HUES64 (cell line): ENCODE measurements around the gene ASIC5.
"Not testable (repeated sequence)": the region's sequence is repeated elsewhere in the genome, so short reads cannot be mapped to it uniquely, and the experiment has no call there.

Source experiments
- H3K27ac ChIP-seq: 2 replicates; pipeline ENCODE4 v1.7.0; 2013; ENCODE audit warnings: low read depth, low read length, inconsistent platforms
- H3K27me3 ChIP-seq: 2 replicates; pipeline ENCODE4 v1.6.1; 2013; ENCODE audit warnings: mild to moderate bottlenecking, low read length; ENCODE audit not compliant: insufficient read depth
- H3K36me3 ChIP-seq: 2 replicates; pipeline ENCODE4 v1.6.1; 2013; ENCODE audit warnings: mild to moderate bottlenecking, low read length; ENCODE audit not compliant: insufficient read depth
- H3K4me1 ChIP-seq: 2 replicates; pipeline ENCODE4 v1.6.1; 2013; ENCODE audit warnings: mild to moderate bottlenecking, low read length, moderate library complexity; ENCODE audit not compliant: insufficient read depth
- H3K4me3 ChIP-seq: 2 replicates; pipeline ENCODE4 v1.5.1; 2013; ENCODE audit warnings: mild to moderate bottlenecking, low read length, moderate library complexity
- H3K9ac ChIP-seq: 2 replicates; pipeline ENCODE4 v1.6.1; 2013; ENCODE audit warnings: mild to moderate bottlenecking, low read depth, low read length
- H3K9me3 ChIP-seq: 2 replicates; pipeline ENCODE4 v1.6.1; 2013; ENCODE audit warnings: low read depth, low read length; ENCODE audit not compliant: insufficient read depth
- WGBS: fragments of 150-250, 120-280 bp; methylation state at CpG from one replicate; pipeline ENCODE4 v1.1.7; 2013; ENCODE audit warnings: missing lambda C conversion rate; 5-methylcytosine and 5-hydroxymethylcytosine counted together

Gene ASIC5

DNA sequence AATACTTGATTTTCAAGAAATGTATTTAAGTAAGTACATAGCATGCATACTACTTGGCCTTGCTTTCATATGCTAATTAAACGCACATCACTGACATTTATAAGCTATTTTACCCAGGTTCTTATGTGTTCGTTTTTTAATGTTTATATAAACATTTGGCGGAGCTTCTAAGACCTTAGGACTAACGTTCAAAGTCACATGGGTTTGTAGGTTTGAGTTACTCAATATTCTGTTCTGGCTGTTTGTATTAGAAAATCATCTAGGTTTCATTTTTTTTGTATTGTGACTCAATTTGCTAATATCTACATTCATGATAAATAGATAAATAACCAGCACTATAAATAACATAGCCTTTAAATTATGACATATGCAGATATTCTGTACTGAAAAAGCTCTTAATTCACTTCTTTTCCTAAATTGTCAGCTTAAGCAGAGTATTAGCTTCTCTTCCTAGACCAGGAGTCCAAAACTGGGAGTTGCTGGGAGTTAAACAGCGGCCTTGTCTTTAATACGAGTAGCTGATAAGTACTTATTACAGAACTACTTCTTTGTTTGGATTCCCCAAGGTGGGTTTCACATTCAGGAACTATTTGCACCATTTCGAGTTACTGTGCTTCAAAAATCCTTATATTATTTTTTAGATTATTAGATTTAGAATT is 65.3 kb downstream of the ASIC5 start:
- WGBS, result 93% methylated on average over 6 of the region's 7 CpGs

GRCh38 chr4:155799794-155800123 is 66.3 kb downstream of the ASIC5 start:
- H3K9ac ChIP-seq, result no peak overlapping the region
- no peaks in the 10 kb centered on the region for H3K27me3 ChIP-seq
- H3K36me3 ChIP-seq, result no peaks in the 10 kb centered on the region
- H3K4me1 ChIP-seq, result no peaks in the 10 kb centered on the region
- H3K4me3 ChIP-seq, result no peak overlapping the region
- WGBS, result 75% methylated on average over 6 of the region's 8 CpGs
- no peaks in the 10 kb centered on the region for H3K9me3 ChIP-seq
- H3K27ac ChIP-seq, result no peak overlapping the region

More for the DNA sequence above, 65.3 kb downstream of the ASIC5 start:
- Histone ChIP-seq H3K4me1 (no peaks in the 10 kb centered on the region), H3K27me3 (no peaks in the 10 kb centered on the region), H3K9me3 (no peaks in the 10 kb centered on the region), H3K9ac (no peak overlapping the region), H3K4me3 (no peak overlapping the region), H3K36me3 (no peaks in the 10 kb centered on the region), H3K27ac (no peak overlapping the region)

DNA sequence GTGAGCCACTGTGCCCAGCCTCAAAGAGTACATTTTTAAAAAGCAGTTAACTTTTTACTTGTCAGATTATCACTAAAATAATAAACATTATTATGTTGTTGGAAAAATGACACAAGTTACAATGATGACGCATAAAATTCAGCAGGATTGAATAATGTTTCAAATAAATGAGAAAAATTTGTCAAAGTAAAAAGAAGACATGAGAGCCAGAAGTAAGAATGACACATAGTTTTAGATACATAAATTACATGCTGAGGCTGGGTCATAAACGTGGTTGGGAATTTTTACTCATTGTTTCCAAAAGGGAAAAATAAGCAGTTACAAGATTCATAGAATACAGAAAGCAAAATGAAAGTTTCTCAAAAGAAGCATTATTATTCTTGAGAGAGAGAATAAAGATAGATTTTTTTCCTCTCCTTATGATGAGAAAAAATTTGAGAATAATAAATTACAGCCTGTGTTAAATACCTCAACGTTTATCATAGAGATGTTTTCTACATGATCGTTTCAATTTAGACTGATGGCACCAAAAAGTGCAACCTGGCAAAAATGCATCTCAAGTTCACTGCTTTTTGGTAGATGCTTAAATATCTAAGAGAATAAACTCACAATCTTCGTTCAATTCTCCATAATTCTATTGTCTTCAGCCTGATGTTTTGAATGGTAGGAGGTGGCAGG is 66.8 kb downstream of the ASIC5 start:
- H3K36me3 ChIP-seq, result no peaks in the 10 kb centered on the region
- 90% methylated on average over 3 of the region's 5 CpGs for WGBS
- no peak overlapping the region for H3K9ac ChIP-seq
- H3K27ac ChIP-seq, result no peak overlapping the region
- H3K4me1 ChIP-seq, result no peaks in the 10 kb centered on the region
- no peak overlapping the region for H3K4me3 ChIP-seq
- no peaks in the 10 kb centered on the region for H3K9me3 ChIP-seq
- H3K27me3 ChIP-seq, result no peaks in the 10 kb centered on the region

DNA sequence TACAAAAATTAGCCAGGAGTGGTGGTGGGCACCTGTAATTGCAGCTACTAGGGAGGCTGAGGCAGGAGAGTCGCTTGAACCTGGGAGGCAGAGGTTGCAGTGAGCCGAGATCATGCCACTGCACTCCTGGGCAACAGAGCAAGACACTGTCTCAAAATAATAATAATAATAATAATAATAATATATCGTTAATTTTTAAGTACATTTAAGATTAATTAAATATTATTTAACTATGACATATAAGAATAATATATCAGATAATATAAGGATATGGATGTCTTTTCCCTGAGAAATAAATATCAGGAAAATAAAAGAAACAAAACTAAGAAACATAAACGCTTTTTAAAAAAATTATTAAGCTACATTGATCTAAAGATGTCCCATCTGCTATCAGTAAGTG is 68.5 kb downstream of the ASIC5 start:
- H3K27me3 ChIP-seq, H3K4me1 ChIP-seq: not testable (repeated sequence)

DNA sequence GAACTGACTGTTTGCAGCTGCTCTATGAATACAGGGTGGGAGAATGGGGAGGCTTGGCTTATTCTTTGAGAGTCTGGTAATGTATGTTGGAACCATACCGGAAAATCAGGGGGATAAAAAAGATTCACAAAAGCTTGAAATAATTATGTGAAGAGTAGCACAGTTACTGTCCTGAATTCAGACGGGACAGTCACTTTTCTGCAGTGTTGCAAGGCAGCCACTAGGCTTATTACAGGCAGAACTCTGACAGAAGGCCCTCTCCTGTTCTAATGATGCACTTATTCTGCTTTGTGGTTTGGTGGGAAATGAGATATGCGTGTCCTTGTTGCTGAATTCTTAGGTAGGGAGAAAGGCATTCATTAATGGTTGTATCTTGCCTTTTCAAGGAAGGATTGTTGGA is 70.1 kb downstream of the ASIC5 start:
- H3K36me3 ChIP-seq, result no peaks in the 10 kb centered on the region
- no peaks in the 10 kb centered on the region for H3K9me3 ChIP-seq
- 68% methylated on average over 3 of the region's 3 CpGs for WGBS
- H3K9ac ChIP-seq, result no peak overlapping the region
- no peaks in the 10 kb centered on the region for H3K27me3 ChIP-seq
- no peak overlapping the region for H3K4me3 ChIP-seq
- H3K4me1 ChIP-seq, result no peaks in the 10 kb centered on the region
- H3K27ac ChIP-seq, result no peak overlapping the region

More for the DNA sequence above, 68.5 kb downstream of the ASIC5 start:
- not testable (repeated sequence) for H3K27ac ChIP-seq, H3K9me3 ChIP-seq, H3K9ac ChIP-seq, H3K36me3 ChIP-seq, H3K4me3 ChIP-seq
- 89% methylated on average over 3 of the region's 4 CpGs for WGBS

DNA sequence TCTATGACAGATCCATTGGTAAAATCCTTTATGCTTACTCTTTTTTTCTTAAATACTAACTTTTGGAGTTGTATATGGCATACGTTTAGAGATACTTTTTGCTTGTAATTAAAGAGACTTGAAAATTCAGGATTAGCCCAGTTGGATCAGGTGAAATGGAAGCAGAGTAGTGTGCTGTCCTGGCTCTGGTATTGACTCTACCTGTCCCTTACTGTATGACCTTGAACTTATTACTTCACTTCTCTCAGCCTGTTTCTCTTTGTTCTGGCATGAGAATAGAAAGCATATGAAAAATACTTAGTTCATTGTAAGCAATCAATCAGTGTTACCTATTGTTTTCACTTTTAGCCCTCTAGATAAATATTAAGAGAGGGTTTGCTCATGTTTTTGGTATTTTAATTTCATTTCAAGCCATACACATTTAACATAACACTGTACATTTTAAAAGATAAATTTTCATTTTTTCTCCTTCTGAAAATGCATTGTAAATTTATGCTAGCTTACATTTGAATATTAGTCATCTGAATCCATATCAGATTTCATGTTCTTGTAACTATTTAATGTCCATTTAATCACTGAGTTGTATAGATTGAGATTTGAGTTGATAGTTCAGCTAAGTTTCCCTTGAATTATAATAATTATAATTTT is 71.4 kb downstream of the ASIC5 start:
- no peaks in the 10 kb centered on the region for H3K9me3 ChIP-seq
- no peak overlapping the region for H3K4me3 ChIP-seq
- H3K36me3 ChIP-seq, result no peaks in the 10 kb centered on the region
- H3K27ac ChIP-seq, result no peak overlapping the region
- WGBS, result 100% methylated on average over 1 of the region's 1 CpG
- H3K27me3 ChIP-seq, result no peaks in the 10 kb centered on the region
- H3K4me1 ChIP-seq, result no peaks in the 10 kb centered on the region
- no peak overlapping the region for H3K9ac ChIP-seq

GRCh38 chr4:155789982-155790381 is 76.1 kb downstream of the ASIC5 start:
- H3K4me1 ChIP-seq, result no peaks in the 10 kb centered on the region
- 41% methylated on average over 2 of the region's 3 CpGs for WGBS

GRCh38 chr4:155789391-155789790 is 76.7 kb downstream of the ASIC5 start:
- H3K27ac ChIP-seq, result no peak overlapping the region
- WGBS, result 95% methylated on average over 6 of the region's 6 CpGs
- no peak overlapping the region for H3K9ac ChIP-seq
- H3K4me1 ChIP-seq, result no peaks in the 10 kb centered on the region
- no peaks in the 10 kb centered on the region for H3K9me3 ChIP-seq
- H3K4me3 ChIP-seq, result no peak overlapping the region
- H3K36me3 ChIP-seq, result no peaks in the 10 kb centered on the region
- H3K27me3 ChIP-seq, result no peaks in the 10 kb centered on the region

More at GRCh38 chr4:155789982-155790381, 76.1 kb downstream of the ASIC5 start:
- Histone ChIP-seq H3K27me3 (no peaks in the 10 kb centered on the region), H3K27ac (no peak overlapping the region), H3K4me3 (no peak overlapping the region), H3K9ac (no peak overlapping the region), H3K9me3 (no peaks in the 10 kb centered on the region), H3K36me3 (no peaks in the 10 kb centered on the region)

- WGBS, result 27% methylated on average over 3 of the region's 5 CpGs
- no peak overlapping the region for H3K27ac ChIP-seq
Observed at GRCh38 chr4:155787113-155787710, 78.9 kb downstream of the ASIC5 start.

GRCh38 chr4:155785828-155786227 is 80.2 kb downstream of the ASIC5 start:
- Histone ChIP-seq H3K27me3 (no peaks in the 10 kb centered on the region), H3K27ac (no peak overlapping the region), H3K9me3 (no peaks in the 10 kb centered on the region), H3K4me1 (peaks cover 4% of the 10 kb centered on the region; the same call in 1 of the 2 replicates), H3K9ac (no peak overlapping the region), H3K36me3 (no peaks in the 10 kb centered on the region), H3K4me3 (no peak overlapping the region)
- WGBS, result 96% methylated on average over 1 of the region's 1 CpG

More at GRCh38 chr4:155787113-155787710, 78.9 kb downstream of the ASIC5 start:
- Histone ChIP-seq H3K9ac (no peak overlapping the region), H3K4me1 (no peaks in the 10 kb centered on the region), H3K9me3 (no peaks in the 10 kb centered on the region), H3K4me3 (no peak overlapping the region), H3K36me3 (no peaks in the 10 kb centered on the region), H3K27me3 (no peaks in the 10 kb centered on the region)

DNA sequence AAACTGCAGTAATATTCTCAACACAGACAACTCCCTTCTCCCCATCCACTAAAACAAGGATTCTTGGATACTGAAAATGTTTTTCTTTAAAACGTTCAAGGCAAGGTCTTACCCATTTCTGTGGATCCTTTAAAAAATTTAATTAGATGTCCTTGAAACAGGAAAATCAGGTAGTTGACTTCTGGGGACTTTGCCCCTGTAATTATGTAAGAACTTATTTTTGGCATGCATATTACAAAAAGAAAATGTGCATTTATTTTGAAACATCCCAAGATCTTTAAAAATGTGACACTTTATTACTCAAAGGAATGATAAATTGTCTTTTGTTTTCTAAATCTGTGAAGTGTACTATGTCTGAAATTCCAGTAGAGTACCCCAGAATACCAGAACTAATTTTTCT is 81.4 kb downstream of the ASIC5 start:
- H3K36me3 ChIP-seq, result no peaks in the 10 kb centered on the region
- WGBS, result 65% methylated on average over 1 of the region's 1 CpG
- no peak overlapping the region for H3K9ac ChIP-seq
- no peak overlapping the region for H3K27ac ChIP-seq
- no peaks in the 10 kb centered on the region for H3K27me3 ChIP-seq
- H3K4me1 ChIP-seq, result peaks cover 4% of the 10 kb centered on the region; the same call in 1 of the 2 replicates
- no peak overlapping the region for H3K4me3 ChIP-seq
- no peaks in the 10 kb centered on the region for H3K9me3 ChIP-seq
